ENCODE results near the gene DEPDC4. TPM values are rescaled to one million over a fixed set of nuclear protein-coding genes. Genes with fewer than 3 reads are reported as not detected.

DEPDC4 gene
- total RNA-seq, 1 donor from 2014 or later: 1.0 TPM

GRCh38 chr12:100201604-100202423, 65.1 kb downstream of the DEPDC4 start:
- Histone ChIP-seq H3K27me3 (ENCODE audit: control insufficient read depth in 3 of 3, insufficient read depth in 3 of 3, low read length in 3 of 3) (no peaks in the 10 kb centered on the region), H3K4me1 (ENCODE audit: control insufficient read depth in 3 of 3, insufficient read depth in 3 of 3, low read length in 3 of 3) (peaks cover 7 to 16% (median 15%) of the 10 kb centered on the region in 3 donors), H3K9me3 (ENCODE audit: control insufficient read depth in 3 of 3, low read length in 3 of 3) (no peaks in the 10 kb centered on the region), H3K27ac (ENCODE audit: low read depth, low read length) (no peak overlapping the region), H3K9ac (ENCODE audit: low read depth in 1 of 3, low read length in 3 of 3) (peak overlapping the region in 2 of 3 donors; percentile 83 to 87), H3K4me3 (ENCODE audit: low read length in 3 of 3) (peak overlapping the region; percentile 84 to 98 (median 96)), H3K36me3 (ENCODE audit: control insufficient read depth in 3 of 3, insufficient read depth in 3 of 3, low read length in 3 of 3) (peaks cover 0 to 4% (median 0%) of the 10 kb centered on the region in 3 donors)

GRCh38 chr12:100200463-100201181, 66.3 kb downstream of the DEPDC4 start, which contains the start of gene ACTR6:
Gene ACTR6, plus strand, starts transcription at chr12:100200815. Its CDS starts 37 bp downstream, at chr12:100200852.
- peak within 1 kb of the TSS; percentile 67 for H3K27ac ChIP-seq (ENCODE audit: low read depth, low read length)
- H3K4me3 ChIP-seq (ENCODE audit: low read length in 3 of 3): peak within 1 kb of the TSS; percentile 84 to 98 (median 96)

GRCh38 chr12:100199347-100200149, 67.3 kb downstream of the DEPDC4 start:
- H3K27ac ChIP-seq (ENCODE audit: low read depth, low read length): no peak overlapping the region
- H3K36me3 ChIP-seq (ENCODE audit: control insufficient read depth in 3 of 3, insufficient read depth in 3 of 3, low read length in 3 of 3): peaks cover 0 to 3% (median 0%) of the 10 kb centered on the region in 3 donors
- no peaks in the 10 kb centered on the region for H3K9me3 ChIP-seq (ENCODE audit: control insufficient read depth in 3 of 3, low read length in 3 of 3)
- H3K9ac ChIP-seq (ENCODE audit: low read depth in 1 of 3, low read length in 3 of 3): peak overlapping the region in 2 of 3 donors; percentile 57 to 87
- peak overlapping the region; percentile 84 to 98 (median 96) for H3K4me3 ChIP-seq (ENCODE audit: low read length in 3 of 3)
- H3K27me3 ChIP-seq (ENCODE audit: control insufficient read depth in 3 of 3, insufficient read depth in 3 of 3, low read length in 3 of 3): no peaks in the 10 kb centered on the region
- peaks cover 7 to 16% (median 15%) of the 10 kb centered on the region in 3 donors for H3K4me1 ChIP-seq (ENCODE audit: control insufficient read depth in 3 of 3, insufficient read depth in 3 of 3, low read length in 3 of 3)

More at GRCh38 chr12:100200463-100201181, 66.3 kb downstream of the DEPDC4 start, which contains the start of gene ACTR6:
- H3K4me1 ChIP-seq (ENCODE audit: control insufficient read depth in 3 of 3, insufficient read depth in 3 of 3, low read length in 3 of 3): peaks cover 7 to 16% (median 15%) of the 10 kb centered on the region in 3 donors
- no peaks in the 10 kb centered on the region for H3K36me3 ChIP-seq (ENCODE audit: control insufficient read depth in 3 of 3, insufficient read depth in 3 of 3, low read length in 3 of 3)
- H3K27me3 ChIP-seq (ENCODE audit: control insufficient read depth in 3 of 3, insufficient read depth in 3 of 3, low read length in 3 of 3): no peaks in the 10 kb centered on the region
- H3K9ac ChIP-seq (ENCODE audit: low read depth in 1 of 3, low read length in 3 of 3): peak within 1 kb of the TSS; percentile 82 to 87 (median 83)
- no peaks in the 10 kb centered on the region for H3K9me3 ChIP-seq (ENCODE audit: control insufficient read depth in 3 of 3, low read length in 3 of 3)

GRCh38 chr12:100199023-100199346, 67.9 kb downstream of the DEPDC4 start:
- no peaks in the 10 kb centered on the region for H3K27me3 ChIP-seq (ENCODE audit: control insufficient read depth in 3 of 3, insufficient read depth in 3 of 3, low read length in 3 of 3)
- peak overlapping the region in 1 of 3 donors; percentile 87 for H3K9ac ChIP-seq (ENCODE audit: low read depth in 1 of 3, low read length in 3 of 3)
- H3K4me3 ChIP-seq (ENCODE audit: low read length in 3 of 3): peak overlapping the region; percentile 84 to 98 (median 96)
- H3K4me1 ChIP-seq (ENCODE audit: control insufficient read depth in 3 of 3, insufficient read depth in 3 of 3, low read length in 3 of 3): peaks cover 7 to 16% (median 15%) of the 10 kb centered on the region in 3 donors
- H3K9me3 ChIP-seq (ENCODE audit: control insufficient read depth in 3 of 3, low read length in 3 of 3): no peaks in the 10 kb centered on the region
- peaks cover 0 to 3% (median 0%) of the 10 kb centered on the region in 3 donors for H3K36me3 ChIP-seq (ENCODE audit: control insufficient read depth in 3 of 3, insufficient read depth in 3 of 3, low read length in 3 of 3)
- H3K27ac ChIP-seq (ENCODE audit: low read depth, low read length): no peak overlapping the region

GRCh38 chr12:100197486-100197885, 69.4 kb downstream of the DEPDC4 start:
- Histone ChIP-seq H3K27ac (ENCODE audit: low read depth, low read length) (no peak overlapping the region), H3K9ac (ENCODE audit: low read depth in 1 of 3, low read length in 3 of 3) (no peak overlapping the region), H3K4me3 (ENCODE audit: low read length in 3 of 3) (no peak overlapping the region)

GRCh38 chr12:100193085-100193484, 73.8 kb downstream of the DEPDC4 start:
- Histone ChIP-seq H3K4me1 (ENCODE audit: control insufficient read depth in 3 of 3, insufficient read depth in 3 of 3, low read length in 3 of 3) (peaks cover 0 to 3% (median 0%) of the 10 kb centered on the region in 3 donors), H3K9ac (ENCODE audit: low read depth in 1 of 3, low read length in 3 of 3) (no peak overlapping the region), H3K36me3 (ENCODE audit: control insufficient read depth in 3 of 3, insufficient read depth in 3 of 3, low read length in 3 of 3) (peaks cover 0 to 3% (median 0%) of the 10 kb centered on the region in 3 donors), H3K27ac (ENCODE audit: low read depth, low read length) (no peak overlapping the region), H3K4me3 (ENCODE audit: low read length in 3 of 3) (no peak overlapping the region), H3K9me3 (ENCODE audit: control insufficient read depth in 3 of 3, low read length in 3 of 3) (no peaks in the 10 kb centered on the region), H3K27me3 (ENCODE audit: control insufficient read depth in 3 of 3, insufficient read depth in 3 of 3, low read length in 3 of 3) (no peaks in the 10 kb centered on the region)

More at GRCh38 chr12:100197486-100197885, 69.4 kb downstream of the DEPDC4 start:
- Histone ChIP-seq H3K4me1 (ENCODE audit: control insufficient read depth in 3 of 3, insufficient read depth in 3 of 3, low read length in 3 of 3) (peaks cover 7 to 16% (median 15%) of the 10 kb centered on the region in 3 donors), H3K27me3 (ENCODE audit: control insufficient read depth in 3 of 3, insufficient read depth in 3 of 3, low read length in 3 of 3) (no peaks in the 10 kb centered on the region), H3K36me3 (ENCODE audit: control insufficient read depth in 3 of 3, insufficient read depth in 3 of 3, low read length in 3 of 3) (peaks cover 0 to 3% (median 0%) of the 10 kb centered on the region in 3 donors), H3K9me3 (ENCODE audit: control insufficient read depth in 3 of 3, low read length in 3 of 3) (no peaks in the 10 kb centered on the region)

Small RNA genes lying within 50 kb of the gene (small RNA-seq; reads per million reads assigned to genes)
- gene RF00019: not detected

Other genes with a start within 250 kb of the DEPDC4 start
- 26.6 TPM for gene BLTP3B, start 124.2 kb downstream of the DEPDC4 start, total RNA-seq
- 9.4 TPM for gene ACTR6, start 66.3 kb downstream of the DEPDC4 start, total RNA-seq
- 43.3 TPM for gene SCYL2, start 98 bp upstream of the DEPDC4 start, total RNA-seq
- gene SLC17A8, start 90.0 kb upstream of the DEPDC4 start, total RNA-seq: under 0.01 TPM
- not detected for gene NR1H4, start 206.8 kb upstream of the DEPDC4 start, total RNA-seq

Data from skeletal muscle tissue (tissue), 5 donors.